Urothelium cell line (cell line): ENCODE measurements around the gene BICRA.
"Not testable (repeated sequence)": the region's sequence is repeated elsewhere in the genome, so short reads cannot be mapped to it uniquely, and the experiment has no call there.

Experiments
- DNase-seq: peaks from one replicate; pipeline ENCODE4 v3.0.0; 2011; ENCODE audit warnings: low spot score, mixed read lengths
- FAIRE-seq: peaks from 2 replicates; lab custom pipeline; 2011; peaks lifted over from hg19 to GRCh38; lab: Jason Lieb, UNC

BICRA gene

DNA sequence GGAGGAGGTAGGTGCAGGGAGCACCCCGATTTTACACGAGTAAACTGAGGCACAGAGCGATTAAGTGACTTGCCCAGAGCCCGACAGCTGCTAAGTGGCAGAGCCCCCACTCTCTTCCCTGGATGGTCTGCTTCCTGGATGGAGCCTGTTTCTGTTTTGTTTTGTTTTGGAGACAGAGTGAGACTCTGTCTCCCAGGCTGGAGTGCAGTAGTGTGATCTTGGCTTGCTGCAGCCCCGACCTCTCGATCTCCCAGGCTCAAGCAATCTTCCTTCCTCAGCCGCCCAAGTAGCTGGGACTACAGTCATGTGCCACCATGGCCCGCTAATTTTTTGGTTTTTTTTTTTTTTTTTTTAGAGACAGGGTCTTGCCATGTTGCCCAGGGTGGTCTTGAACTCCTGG, 17.3 kb downstream of the BICRA start:
- FAIRE-seq (no peak), DNase-seq (no peak)

DNA sequence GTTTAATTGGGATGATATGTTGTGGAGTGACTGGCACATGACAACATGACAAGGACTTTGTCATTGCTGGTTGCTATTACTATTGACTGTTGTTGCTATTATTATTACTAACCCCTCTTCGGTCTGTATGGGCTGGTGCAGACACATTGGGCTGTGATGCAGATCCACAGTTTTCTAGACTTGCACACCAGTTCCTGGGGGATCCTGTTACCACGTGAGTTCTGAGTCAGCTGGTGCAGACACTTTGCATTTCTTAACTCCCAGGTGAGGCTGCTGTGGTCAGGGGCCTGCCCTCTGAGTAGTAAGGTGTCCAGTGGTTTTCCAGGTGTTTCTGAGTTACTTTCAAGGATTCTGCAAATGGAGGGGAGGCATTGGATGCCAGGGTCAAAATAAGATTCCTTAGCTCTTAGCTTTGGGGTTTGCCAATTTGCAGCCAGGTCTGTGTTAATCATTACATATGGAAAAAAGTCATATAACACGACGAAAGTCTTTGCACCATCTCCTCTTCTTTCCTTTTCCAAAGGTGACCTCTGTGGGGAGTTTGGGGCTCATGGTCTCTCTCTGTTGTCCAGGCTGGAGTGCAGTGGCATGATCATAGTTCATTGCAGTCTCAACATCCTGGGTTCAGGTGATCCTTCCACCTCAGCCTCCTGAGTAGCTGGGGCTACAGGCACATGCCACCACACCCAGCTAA, 19.3 kb downstream of the BICRA start:
- FAIRE-seq, result no peak

DNA sequence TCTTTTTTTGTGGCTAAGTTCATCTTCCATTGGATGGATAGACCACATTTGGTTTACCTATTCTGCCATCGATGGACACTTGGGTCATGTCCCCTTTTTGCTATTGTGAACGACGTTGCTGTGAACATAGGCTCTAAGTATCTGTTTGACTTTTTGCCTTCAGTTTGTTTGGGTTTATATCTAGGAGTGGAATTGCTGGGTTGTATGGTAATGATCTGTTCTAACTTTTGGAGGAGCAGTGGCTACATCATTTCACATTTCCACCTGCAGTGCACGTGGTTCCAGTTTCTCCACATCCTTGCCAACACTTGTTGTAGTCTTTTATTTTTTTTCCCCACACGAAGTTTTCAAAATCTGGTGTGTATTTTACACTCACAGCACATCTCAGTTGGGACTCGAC, 21.7 kb downstream of the BICRA start:
- no peak for DNase-seq
- no peak for FAIRE-seq

More for the DNA sequence above, 19.3 kb downstream of the BICRA start:
- no peak for DNase-seq

GRCh38 chr19:47631681-47632446, 22.9 kb downstream of the BICRA start:
- FAIRE-seq (no peak), DNase-seq (no peak)

DNA sequence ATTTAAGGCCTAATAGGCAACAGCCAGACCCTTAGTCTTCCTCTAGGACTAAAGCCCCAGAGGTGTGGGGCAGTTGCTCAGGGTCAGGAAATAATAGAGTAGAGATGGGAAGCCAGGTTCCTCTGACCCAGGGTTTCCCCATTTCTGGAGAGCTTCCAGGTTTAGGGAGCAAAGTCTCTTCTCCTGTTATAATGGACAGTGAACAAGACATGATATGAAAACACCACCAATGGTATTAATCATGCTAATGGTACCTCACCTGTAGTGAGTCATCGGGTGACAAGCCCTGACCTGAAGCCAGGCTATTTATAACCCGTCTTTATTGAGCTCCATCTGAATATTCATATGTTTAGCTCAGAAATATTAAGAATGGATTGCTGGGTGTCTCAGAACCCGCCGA, 24.6 kb downstream of the BICRA start:
- DNase-seq, result peak; percentile 33

GRCh38 chr19:47633996-47634395, 25.1 kb downstream of the BICRA start:
- no peak for DNase-seq
- no peak for FAIRE-seq

More for the DNA sequence above, 24.6 kb downstream of the BICRA start:
- FAIRE-seq, result no peak

- FAIRE-seq, DNase-seq: not testable (repeated sequence)
Observed at GRCh38 chr19:47635152-47635754, 26.3 kb downstream of the BICRA start.

- DNase-seq (no peak), FAIRE-seq (no peak)
Observed at GRCh38 chr19:47637550-47637949, 28.6 kb downstream of the BICRA start.

DNA sequence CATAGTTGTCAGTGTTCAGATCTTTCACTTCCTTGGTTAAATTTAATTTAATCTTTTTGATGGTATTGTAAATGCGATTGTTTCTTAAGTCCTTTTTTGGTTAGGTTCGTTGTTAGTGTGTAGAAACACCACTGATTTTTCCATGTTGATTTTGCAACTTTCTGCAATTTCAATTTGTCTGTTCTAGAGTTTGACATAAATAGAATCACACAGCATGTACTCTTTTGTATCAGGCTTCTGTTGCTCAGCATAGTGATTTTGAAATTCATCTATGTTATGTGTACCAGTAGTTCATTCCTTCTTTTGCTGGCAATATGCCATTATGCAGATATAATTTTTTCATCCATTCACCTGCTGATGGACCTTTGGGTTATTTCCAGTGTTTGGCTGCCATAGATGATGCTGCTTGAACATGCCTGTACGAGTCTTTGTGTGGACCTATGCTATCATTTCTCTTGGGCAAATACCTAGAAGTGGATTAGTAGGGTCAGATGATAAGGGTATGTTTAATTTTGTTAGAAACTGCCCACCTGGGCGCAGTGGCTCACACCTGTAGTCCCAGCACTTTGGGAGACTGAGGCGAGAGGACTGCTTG, 33.1 kb downstream of the BICRA start:
- no peak for FAIRE-seq

DNA sequence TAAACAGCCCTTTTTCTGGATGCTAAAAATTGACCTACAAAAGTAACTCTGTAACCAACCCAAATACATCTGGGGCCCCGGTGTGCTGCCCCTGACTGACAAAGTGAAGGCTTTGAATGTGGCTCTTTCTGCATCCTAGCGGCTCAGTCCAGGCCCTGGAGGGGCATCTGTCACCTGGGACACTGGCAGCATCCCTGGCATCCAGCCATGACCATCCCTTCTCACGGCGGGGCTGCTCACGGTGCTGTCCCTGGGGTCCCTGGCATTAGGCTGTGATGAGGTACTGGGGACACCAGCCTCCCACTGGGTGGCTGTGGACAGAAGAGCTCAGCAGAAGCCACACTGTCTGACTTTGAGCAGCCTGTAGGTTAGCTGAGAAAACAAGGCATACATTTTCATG, 34.3 kb downstream of the BICRA start:
- FAIRE-seq, result no peak
- DNase-seq, result no peak

More for the DNA sequence above, 33.1 kb downstream of the BICRA start:
- DNase-seq, result no peak

DNA sequence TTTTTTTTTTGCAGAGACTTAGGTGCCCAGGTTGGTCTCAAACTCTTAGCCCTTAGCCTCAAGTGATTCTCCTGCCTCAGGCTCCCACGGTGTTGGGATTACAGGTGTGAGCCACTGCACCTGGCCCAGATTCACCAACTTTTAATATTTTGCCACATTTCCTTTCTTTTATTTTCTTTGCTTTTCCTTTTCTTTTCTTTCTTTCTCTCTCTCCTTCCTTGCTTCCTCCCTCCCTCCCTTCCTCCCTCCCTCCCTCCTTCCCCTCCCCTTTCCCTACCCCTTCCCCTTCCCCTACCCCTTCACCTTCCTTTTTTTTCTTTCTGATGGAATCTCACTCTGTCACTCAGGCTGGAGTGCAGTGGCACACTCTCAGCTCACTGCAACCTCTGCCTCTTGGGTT, 35.3 kb downstream of the BICRA start:
- FAIRE-seq (no peak), DNase-seq (no peak)

GRCh38 chr19:47644743-47645482, 36.0 kb downstream of the BICRA start:
- DNase-seq, result no peak
- FAIRE-seq, result no peak

DNA sequence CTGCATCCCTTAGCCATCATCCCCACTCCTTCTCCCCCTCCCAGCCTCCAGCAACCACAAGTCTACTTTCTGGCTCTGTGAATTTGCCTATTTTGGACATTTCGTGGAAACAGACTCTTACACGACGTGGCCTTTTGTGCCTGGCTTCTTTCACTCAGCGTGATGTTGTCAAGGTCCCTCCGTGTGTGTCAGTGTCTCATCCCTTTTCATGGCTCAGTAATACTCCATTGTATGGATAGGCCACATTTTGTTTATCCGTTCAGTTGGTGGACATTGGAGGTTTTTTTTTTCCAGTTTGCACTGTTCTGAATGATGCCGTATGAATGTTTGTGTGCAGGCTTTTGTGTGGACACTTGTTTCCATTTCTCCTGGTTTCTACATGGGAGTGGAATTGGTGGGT, 38.0 kb downstream of the BICRA start:
- FAIRE-seq, result no peak

GRCh38 chr19:47649588-47649987, 40.7 kb downstream of the BICRA start:
- no peak for DNase-seq
- FAIRE-seq, result no peak

More for the DNA sequence above, 38.0 kb downstream of the BICRA start:
- DNase-seq, result no peak

DNA sequence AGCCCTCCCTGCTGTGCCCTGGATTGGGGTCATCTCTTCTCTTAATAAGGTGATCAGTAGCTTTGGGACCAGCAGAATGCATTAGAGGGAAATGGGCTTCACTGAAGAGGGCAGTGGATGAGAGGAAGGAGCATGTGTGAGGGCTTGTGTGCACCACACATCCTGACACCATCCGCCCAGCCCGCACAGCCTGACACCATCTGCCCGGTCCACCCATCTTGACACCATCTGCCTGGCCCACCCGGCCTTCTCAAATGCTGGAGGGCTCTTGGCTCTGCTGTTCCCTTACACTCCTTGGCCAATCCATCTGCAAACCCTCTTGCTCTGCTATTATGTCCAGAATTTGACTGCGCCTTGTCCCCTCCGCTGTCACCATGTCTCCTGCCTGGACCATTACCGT, 41.8 kb downstream of the BICRA start:
- FAIRE-seq (no peak), DNase-seq (no peak)

- DNase-seq (no peak), FAIRE-seq (no peak)
Observed at GRCh38 chr19:47651132-47651531, 42.2 kb downstream of the BICRA start.

DNA sequence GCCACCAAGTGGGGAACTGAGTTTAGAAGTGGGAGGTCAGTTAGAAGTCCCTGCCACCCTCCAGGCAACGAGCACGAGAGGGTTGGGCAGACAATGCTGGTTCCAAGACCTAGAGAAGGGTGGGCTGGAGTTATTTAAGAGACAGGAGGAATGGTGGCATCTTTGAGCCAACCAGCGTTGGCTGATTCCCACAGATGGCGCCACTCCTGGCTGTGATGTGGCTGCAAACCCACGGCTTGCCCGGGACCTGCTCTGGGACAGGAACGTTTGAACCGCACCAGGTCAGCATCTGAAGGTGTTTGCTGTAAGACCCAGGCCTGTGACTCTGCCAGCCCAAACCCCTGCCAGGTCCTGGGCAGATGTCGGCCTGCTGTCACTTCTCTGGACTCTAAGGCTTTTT, 42.8 kb downstream of the BICRA start:
- DNase-seq (no peak), FAIRE-seq (no peak)

DNA sequence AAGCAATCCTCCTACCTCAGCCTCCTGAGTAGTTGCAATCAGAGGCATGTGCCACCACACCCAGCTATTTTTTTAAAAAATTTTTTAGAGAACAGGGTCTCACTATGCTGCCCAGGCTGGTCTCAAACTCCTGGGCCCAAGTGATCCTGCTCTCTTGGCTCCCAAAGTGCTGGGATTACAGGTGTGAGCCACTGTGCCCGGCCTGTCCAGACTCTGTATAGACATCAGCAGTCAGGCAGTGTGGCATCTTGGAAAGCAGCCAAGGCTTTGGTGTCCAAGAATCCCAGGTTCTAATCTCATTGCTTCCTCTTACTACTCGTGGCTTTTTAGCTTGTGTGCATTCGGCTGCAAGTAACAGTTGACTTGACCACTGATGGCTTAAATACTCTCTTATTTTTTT, 43.4 kb downstream of the BICRA start:
- DNase-seq, result no peak
- no peak for FAIRE-seq

DNA sequence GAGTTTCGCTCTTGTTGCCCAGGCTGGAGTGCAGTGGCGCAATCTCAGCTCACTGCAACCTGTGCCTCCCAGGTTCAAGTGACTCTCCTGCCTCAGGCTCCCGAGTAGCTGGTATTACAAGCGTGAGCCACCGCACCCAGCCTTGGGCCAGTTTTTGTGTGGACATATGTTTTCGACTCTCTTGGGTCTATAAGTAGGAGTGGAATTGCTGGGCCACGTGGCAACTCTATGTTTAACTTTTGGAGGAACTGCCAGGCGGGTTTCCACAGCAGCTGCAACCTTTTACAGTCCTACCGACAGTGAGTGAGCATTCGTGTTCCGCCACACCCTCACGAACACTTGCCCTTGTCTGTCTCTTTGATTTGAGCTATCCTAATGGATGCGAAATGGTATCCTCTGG, 44.9 kb downstream of the BICRA start:
- no peak for DNase-seq
- FAIRE-seq, result no peak

GRCh38 chr19:47657719-47658118, 48.8 kb downstream of the BICRA start:
- FAIRE-seq (no peak), DNase-seq (no peak)
